B cell (primary cell): ENCODE results near the gene GPD1. TPM values are rescaled to one million over a fixed set of nuclear protein-coding genes. Genes with fewer than 3 reads are reported as not detected.

ENCODE experiments used
- ATAC-seq: fragments of 200-7000 bp; cut with Tn5 transposase; one replicate; pipeline ENCODE4 v1.10.0; 2021; ENCODE audit warnings: low read depth, mild to moderate bottlenecking, moderate number of reproducible peaks, moderate library complexity
- CTCF ChIA-PET: fragments of 350-600 bp; sonication (Branson Sonifier 250); formaldehyde crosslinking; loops from one replicate; lab custom pipeline; 2021; ENCODE audit warnings: antibody characterized with exemption, inconsistent platforms; lab: Charles Lee
- POLR2A ChIA-PET: fragments of 350-600 bp; sonication (Branson Sonifier 250); formaldehyde crosslinking; loops from one replicate; lab custom pipeline; 2021; ENCODE audit warnings: antibody characterized with exemption; lab: Charles Lee
- DNase-seq: peaks from one replicate; pipeline ENCODE4 v3.0.0; 2013
- H2AFZ ChIP-seq: 2 replicates; pipeline ENCODE4 v1.6.1; 2012; ENCODE audit warnings: mild to moderate bottlenecking, low read depth, low read length; ENCODE audit not compliant: insufficient read depth, poor library complexity, severe bottlenecking
- H3K27ac ChIP-seq, 2 donors: 1 replicate in 1 of 2; 2 replicates in 1 of 2; pipeline ENCODE4 v1.5.1; 2012 to 2013; ENCODE audit warnings: low read length in 2 of 2, mild to moderate bottlenecking in 2 of 2, moderate library complexity in 1 of 2
- H3K27me3 ChIP-seq, 4 experiments: fragments of 200-600 bp in 1 of 4; sonication (generic) in 1 of 4; replicated peaks in 1 of 4; 1 replicate in 2 of 4; 2 replicates in 2 of 4; pipeline versions ENCODE4 v1.6.1 to v1.7.0; 2013 to 2016; ENCODE audit warnings: low read length in 3 of 4, mild to moderate bottlenecking in 2 of 4, mixed read lengths in 1 of 4, moderate library complexity in 1 of 4; ENCODE audit not compliant: insufficient read depth in 4 of 4, control insufficient read depth in 3 of 4; ENCODE audit errors: control extremely low read depth in 1 of 4
- H3K36me3 ChIP-seq, 2 experiments: replicated peaks in 1 of 2; 1 replicate in 1 of 2; 2 replicates in 1 of 2; pipeline versions ENCODE4 v1.6.1 to v1.7.1; 2013; ENCODE audit warnings: low read length in 1 of 2; ENCODE audit not compliant: insufficient read depth in 2 of 2, control insufficient read depth in 1 of 2; ENCODE audit errors: control extremely low read depth in 1 of 2, extremely low read depth in 1 of 2
- H3K4me1 ChIP-seq, 2 donors: fragments of 200-600 bp in 1 of 2; sonication (generic) in 1 of 2; 1 replicate in 1 of 2; 2 replicates in 1 of 2; pipeline versions ENCODE4 v1.5.1 to v1.6.1; 2013 to 2017; ENCODE audit warnings: low read length in 2 of 2; ENCODE audit not compliant: control insufficient read depth in 2 of 2, insufficient read depth in 2 of 2
- H3K4me2 ChIP-seq: replicated peaks from 2 replicates; pipeline ENCODE3; 2012; ENCODE audit warnings: mild to moderate bottlenecking, low read depth, low read length; ENCODE audit not compliant: poor library complexity, severe bottlenecking
- H3K4me3 ChIP-seq, 5 experiments: fragments of 200-600 bp in 1 of 5; sonication (generic) in 1 of 5; 1 replicate in 3 of 5; 2 replicates in 2 of 5; pipeline versions ENCODE4 v1.5.1 to v1.7.0; 2011 to 2016; ENCODE audit warnings: low read length in 4 of 5, mild to moderate bottlenecking in 4 of 5, low read depth in 2 of 5, control low read depth in 1 of 5, moderate library complexity in 1 of 5; ENCODE audit not compliant: insufficient read depth in 1 of 5; ENCODE audit errors: control extremely low read depth in 1 of 5, extremely low read depth in 1 of 5
- H3K79me2 ChIP-seq: fragments of 200-600 bp; sonication (generic); one replicate; pipeline ENCODE4 v1.6.0; 2016; ENCODE audit warnings: low read length; ENCODE audit not compliant: control insufficient read depth, insufficient read depth
- H3K9ac ChIP-seq: fragments of 200-600 bp; sonication (generic); 2 replicates; pipeline ENCODE4 v1.6.1; 2017; ENCODE audit warnings: mild to moderate bottlenecking, low read length, moderate library complexity
- H3K9me3 ChIP-seq, 3 donors: one replicate each; pipeline versions ENCODE4 v1.6.1 to v1.7.1; 2013; ENCODE audit warnings: low read length in 2 of 3; ENCODE audit not compliant: control insufficient read depth in 2 of 3, insufficient read depth in 1 of 3; ENCODE audit errors: control extremely low read depth in 1 of 3
- H4K20me1 ChIP-seq: 2 replicates; pipeline ENCODE4 v1.6.0; 2012; ENCODE audit warnings: mild to moderate bottlenecking, low read length; ENCODE audit not compliant: insufficient read depth, control insufficient read depth, poor library complexity, severe bottlenecking
- H3K27ac Mint-ChIP-seq: one replicate; pipeline ENCODE4 v1.8.0; 2021; ENCODE audit warnings: mixed read lengths
- H3K27me3 Mint-ChIP-seq: one replicate; pipeline ENCODE4 v1.8.0; 2021; ENCODE audit warnings: mixed read lengths
- H3K4me1 Mint-ChIP-seq: one replicate; pipeline ENCODE4 v1.8.0; 2021; ENCODE audit warnings: mixed read lengths
- H3K4me3 Mint-ChIP-seq: one replicate; pipeline ENCODE4 v1.8.0; 2021; ENCODE audit warnings: mixed read lengths
- H3K9me3 Mint-ChIP-seq: one replicate; pipeline ENCODE4 v1.8.0; 2022; ENCODE audit warnings: mixed read lengths; ENCODE audit not compliant: insufficient read depth
- EZH2 ChIP-seq: IDR thresholded peaks from 2 replicates; pipeline ENCODE4 v1.6.1; 2012; ENCODE audit warnings: borderline replicate concordance, low read depth, mild to moderate bottlenecking, moderate library complexity, low read length; ENCODE audit not compliant: insufficient read depth, poor library complexity, severe bottlenecking
- WGBS: methylation state at CpG from one replicate; pipeline ENCODE4 v1.1.5; 2013; ENCODE audit warnings: missing lambda C conversion rate; ENCODE audit not compliant: insufficient coverage; 5-methylcytosine and 5-hydroxymethylcytosine counted together
- intact Hi-C: fragments of 100-400 bp; cut with micrococcal nuclease; formaldehyde crosslinking; loops from one replicate; pipeline ENCODE4 v1.10.0; 2022
- polyA plus RNA-seq: library from polyadenylated mRNA; depleted of rRNA; stranded (reverse); fragments of >200 nt; gene quantifications from 2 replicates; pipeline ENCODE4 v1.2.3, GENCODE V29; 2012
- total RNA-seq, 2 donors: library from RNA; stranded (reverse); fragments of 120-200 nt in 1 of 2; gene quantifications; 1 replicate in 1 of 2; 2 replicates in 1 of 2; pipeline versions ENCODE4 v1.2.3 to v1.2.4, GENCODE V29; 2013 to 2022
- TF ChIP-seq, protein P1 (sequence below): fragments of 200-600 bp; IDR thresholded peaks from one replicate; pipeline ENCODE4 v1.8.0; 2022; ENCODE audit warnings: antibody characterized with exemption, mild to moderate bottlenecking

Gene GPD1
- total and polyA plus RNA-seq, 2 donors (not counting 1 experiment from before 2014, with no cell fraction given) = 0.54 to 1.1 TPM

DNA sequence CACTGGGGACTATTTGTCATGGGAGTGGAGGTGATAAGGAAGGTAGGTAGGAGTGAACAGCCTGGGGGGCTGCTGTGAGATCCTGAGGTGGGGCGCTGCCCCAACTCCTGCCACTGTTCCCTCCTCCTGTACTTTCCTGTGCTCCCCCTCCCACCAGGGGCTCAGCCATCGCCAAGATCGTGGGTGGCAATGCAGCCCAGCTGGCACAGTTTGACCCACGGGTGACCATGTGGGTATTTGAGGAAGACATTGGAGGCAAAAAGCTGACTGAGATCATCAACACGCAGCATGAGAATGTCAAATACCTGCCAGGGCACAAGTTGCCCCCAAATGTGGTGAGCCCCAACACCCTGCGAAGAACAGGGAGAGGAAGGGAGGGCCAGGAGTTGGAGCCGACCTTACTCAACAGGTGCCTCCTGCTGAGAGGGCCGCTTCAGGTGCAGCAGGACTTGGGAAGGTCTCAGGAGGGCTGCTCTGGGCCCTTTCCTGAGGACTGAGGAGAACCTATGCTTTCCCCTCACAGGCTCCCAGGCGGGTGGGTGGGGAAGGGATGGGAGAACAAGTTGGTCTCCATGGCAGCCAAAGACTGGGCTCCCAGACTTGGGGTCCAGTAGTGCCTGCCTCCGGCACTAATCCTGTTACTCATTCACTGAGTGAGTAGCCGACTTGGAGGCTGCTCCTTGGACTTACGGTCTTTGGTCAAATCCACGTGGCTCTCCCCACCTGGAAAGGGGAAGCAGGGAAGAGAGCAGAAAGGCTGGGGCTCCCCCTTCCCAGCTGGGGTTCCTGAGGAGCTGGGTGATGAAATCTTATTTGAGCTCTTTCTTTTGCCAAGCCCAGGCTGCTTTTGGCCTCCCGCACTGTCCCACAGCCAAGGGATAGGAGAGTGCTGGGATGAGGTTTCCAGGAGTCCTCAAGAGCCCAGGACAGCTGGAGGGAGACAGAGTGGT is 884 bp downstream of the GPD1 start:
- no peaks in the 10 kb centered on the region for H3K9me3 Mint-ChIP-seq

More for the DNA sequence above, 884 bp downstream of the GPD1 start:
- Histone ChIP-seq H3K79me2 (peaks cover 15% of the 10 kb centered on the region), H3K4me1 (peaks cover 7 to 19% of the 10 kb centered on the region in 2 donors), H3K27ac (no peak overlapping the region), H3K9me3 (no peaks in the 10 kb centered on the region), H2AFZ (no peak overlapping the region), H3K9ac (no peak overlapping the region), H3K4me2 (no peak overlapping the region), H4K20me1 (no peaks in the 10 kb centered on the region), H3K27me3 (no peaks in the 10 kb centered on the region), H3K36me3 (peaks cover 0 to 28% of the 10 kb centered on the region in 2 experiments), H3K4me3 (no peak overlapping the region)
- Mint-ChIP-seq H3K4me3 (no peak overlapping the region), H3K27ac (no peak overlapping the region), H3K27me3 (no peaks in the 10 kb centered on the region), H3K4me1 (peaks cover 14% of the 10 kb centered on the region)
- POLR2A ChIA-PET = interaction anchor here (1.3 kb wide), 1 partner anchor 20 kb away, joined by 3 read pairs; the partner anchor contains the start of gene SMARCD1
- no peak for ATAC-seq
- no peak for TF ChIP-seq EZH2
- TF ChIP-seq, protein P1, sequence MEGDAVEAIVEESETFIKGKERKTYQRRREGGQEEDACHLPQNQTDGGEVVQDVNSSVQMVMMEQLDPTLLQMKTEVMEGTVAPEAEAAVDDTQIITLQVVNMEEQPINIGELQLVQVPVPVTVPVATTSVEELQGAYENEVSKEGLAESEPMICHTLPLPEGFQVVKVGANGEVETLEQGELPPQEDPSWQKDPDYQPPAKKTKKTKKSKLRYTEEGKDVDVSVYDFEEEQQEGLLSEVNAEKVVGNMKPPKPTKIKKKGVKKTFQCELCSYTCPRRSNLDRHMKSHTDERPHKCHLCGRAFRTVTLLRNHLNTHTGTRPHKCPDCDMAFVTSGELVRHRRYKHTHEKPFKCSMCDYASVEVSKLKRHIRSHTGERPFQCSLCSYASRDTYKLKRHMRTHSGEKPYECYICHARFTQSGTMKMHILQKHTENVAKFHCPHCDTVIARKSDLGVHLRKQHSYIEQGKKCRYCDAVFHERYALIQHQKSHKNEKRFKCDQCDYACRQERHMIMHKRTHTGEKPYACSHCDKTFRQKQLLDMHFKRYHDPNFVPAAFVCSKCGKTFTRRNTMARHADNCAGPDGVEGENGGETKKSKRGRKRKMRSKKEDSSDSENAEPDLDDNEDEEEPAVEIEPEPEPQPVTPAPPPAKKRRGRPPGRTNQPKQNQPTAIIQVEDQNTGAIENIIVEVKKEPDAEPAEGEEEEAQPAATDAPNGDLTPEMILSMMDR = no peak
- 86% methylated on average over 11 of the region's 14 CpGs for WGBS
- DNase-seq = no peak
- CTCF ChIA-PET = interaction anchor here (14.8 kb wide), 1 partner anchor 15 kb away, joined by 343 read pairs; the partner anchor contains the start of gene SMARCD1
- intact Hi-C loops = no loop called here
